ENCODE data around the gene LYZL2.

Gene LYZL2

DNA sequence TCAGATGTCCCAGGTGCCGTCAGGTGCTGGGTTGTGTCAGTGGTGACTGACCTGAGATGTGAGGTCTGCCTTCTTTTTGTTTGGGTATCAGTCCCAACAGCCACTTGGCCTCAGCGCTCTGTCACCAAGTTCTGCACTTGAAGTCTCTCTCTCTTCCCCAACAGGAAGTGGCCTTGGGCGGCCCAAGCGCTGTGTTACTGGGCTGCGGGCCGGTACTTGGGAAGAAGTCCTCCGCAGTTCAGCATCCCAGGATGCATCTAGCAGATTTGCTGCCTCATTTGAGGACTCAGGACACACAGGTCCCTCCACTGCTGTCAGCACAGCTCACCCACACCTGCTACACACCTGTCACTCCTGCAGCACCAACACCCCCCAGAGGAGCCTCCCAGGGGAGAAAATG is 40.1 kb downstream of the LYZL2 start:
- DNase-seq: no peak

GRCh38 chr10:30587522-30588031 is 42.0 kb downstream of the LYZL2 start:
- DNase-seq: no peak

- no peak for DNase-seq
Observed at GRCh38 chr10:30586828-30587227, 42.7 kb downstream of the LYZL2 start.

DNA sequence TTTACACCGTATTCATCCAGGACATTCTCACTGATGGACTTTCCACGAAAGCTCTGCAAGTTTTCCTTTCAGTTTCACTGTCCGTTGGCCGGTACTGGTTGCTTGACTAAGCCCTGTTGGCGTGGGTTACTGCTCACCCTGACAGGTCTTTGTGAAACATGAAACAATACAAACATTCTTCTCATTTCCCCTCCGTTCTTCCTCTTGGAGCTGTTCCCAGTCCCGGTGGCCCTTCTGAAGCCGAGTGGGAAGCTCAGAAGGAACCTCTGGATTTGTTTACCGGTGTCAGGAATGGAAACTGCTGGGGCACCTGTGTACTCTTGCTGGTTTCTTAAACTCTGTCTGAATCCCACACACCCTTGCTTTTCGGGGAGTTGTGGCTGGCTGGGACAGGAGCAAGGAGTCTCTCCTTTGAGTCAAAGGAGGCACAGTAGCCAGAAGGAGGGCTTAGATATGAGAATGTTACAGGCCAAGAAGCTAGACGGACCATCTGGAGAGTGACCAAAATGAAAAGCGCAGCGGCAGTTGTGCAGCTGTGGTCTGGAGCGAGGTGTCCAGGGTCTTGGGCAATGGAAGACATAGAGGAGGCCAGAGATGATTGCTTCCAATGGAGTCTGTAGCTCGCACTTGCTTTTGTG is 45.7 kb downstream of the LYZL2 start:
- peak; percentile 51 for DNase-seq

DNA sequence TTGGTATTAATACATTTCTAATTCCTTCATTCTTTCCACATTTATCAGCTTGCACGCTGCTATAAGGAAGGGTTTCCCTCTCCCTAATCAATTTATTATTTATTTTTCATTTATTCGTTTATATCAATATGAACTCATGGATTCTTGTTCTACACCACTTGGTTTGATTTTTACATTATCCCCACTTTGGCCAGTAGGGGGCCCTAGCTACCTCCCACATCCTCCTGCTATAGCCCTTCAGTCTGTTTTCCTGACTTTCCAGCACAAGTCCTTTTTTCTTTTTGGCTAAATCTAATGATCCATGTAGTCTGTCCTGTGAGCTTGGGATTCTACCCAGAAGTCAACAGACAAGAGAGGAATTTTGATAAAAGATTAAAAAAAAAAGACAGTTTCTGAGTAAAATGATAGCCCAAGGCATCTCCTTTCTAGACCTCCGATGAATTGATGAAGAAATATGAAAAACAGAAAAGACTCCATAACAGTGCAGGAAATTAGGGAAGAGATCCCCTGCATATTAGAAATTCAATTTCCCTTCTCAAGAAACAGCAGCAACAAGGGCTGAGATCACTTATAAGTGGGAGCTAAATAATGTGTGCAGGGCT is 47.7 kb downstream of the LYZL2 start:
- peak; percentile 45 for DNase-seq

GRCh38 chr10:30580676-30581075 is 48.9 kb downstream of the LYZL2 start:
- DNase-seq: no peak

DNA sequence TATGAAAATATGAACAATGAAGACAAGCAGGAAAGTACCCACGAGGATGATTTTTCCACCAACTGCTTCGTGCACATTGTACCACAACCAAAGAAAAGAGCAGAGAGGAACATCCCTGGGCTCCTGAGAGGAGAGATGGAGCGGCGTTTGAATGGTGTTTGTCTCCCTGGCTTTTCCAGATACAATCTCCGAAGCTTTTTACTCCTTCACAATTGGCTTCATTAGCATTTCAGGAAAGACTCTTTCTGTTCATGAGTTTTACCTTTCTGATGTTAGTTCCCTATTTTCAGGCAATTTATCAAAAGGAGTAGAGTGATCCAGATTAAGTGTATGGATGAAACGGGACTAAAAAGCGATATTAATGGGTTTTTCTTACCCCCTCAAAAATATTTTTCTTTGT is 49.3 kb downstream of the LYZL2 start:
- no peak for DNase-seq

GRCh38 chr10:30579574-30579973 is 50.0 kb downstream of the LYZL2 start:
- no peak for DNase-seq

DNA sequence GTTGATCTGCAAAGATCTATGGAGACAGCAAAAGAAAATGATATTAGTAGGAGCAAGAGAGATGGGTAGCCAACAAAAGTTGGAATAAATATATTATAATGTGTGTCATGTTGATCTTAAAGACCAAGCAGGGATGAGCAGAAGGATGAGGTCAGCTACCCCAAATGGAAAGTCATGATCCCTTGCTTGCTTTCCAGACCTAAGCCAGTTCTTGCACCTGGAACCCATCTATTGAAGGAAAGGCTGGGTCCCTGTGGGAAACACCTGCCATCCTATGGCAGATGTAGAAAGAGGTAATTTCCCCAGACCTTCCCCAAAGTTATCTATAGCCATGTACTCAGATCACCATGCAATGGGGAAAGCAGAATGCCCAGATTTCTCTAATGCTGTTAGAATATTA is 52.5 kb downstream of the LYZL2 start:
- DNase-seq: no peak

DNA sequence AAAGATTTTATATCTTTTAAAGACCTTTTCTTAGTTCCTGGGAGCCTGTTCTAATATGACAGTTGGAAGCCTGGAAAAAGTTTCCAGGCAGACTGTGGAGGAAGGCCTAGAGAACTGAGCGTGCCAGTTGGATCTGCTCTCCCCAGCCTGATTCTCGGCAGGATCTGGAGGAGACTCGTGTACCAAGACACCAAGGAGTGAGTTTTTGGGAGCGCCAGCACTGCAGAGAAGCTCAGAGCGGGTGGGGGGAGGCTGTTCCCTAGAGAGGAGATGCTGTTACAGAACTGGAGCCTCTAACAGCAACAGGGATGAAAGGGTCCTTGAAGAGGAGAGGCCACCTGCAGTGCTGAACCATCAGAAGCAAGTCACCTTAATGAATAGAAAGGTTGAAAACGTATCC is 52.9 kb downstream of the LYZL2 start:
- no peak for DNase-seq

GRCh38 chr10:30574432-30574796 is 55.1 kb downstream of the LYZL2 start:
- no peak for DNase-seq

- no peak for DNase-seq
Observed at GRCh38 chr10:30573721-30574431, 55.7 kb downstream of the LYZL2 start.

DNA sequence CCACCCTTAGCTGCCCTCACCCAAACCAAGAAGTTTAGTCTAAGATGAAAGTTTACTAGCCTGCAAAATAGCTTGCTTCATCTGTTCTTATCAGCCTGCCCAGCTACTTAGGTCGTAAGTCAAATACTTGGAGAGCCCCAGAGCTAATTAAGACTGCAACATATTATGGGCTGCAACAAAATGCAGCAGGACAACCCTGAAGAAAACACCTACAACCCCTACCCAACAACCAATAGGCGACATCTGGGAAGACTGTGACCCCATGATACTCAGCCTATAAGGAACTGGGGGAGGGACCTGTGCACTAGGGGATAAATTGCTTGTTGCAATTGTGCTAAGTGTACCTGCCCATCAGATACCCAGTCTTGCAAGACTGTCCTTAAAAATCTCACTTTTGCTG is 64.1 kb downstream of the LYZL2 start:
- DNase-seq: no peak

GRCh38 chr10:30562787-30563186 is 66.8 kb downstream of the LYZL2 start:
- DNase-seq: no peak

Measured in fibroblast of skin of right biceps (primary cell).